Measurements from ENCODE around the gene ZNF407. TPM values are rescaled to one million over a fixed set of nuclear protein-coding genes. Genes with fewer than 3 reads are reported as not detected.

ZNF407 gene
- total RNA-seq, 2 experiments from 2014 or later, result 23.2 to 24.7 TPM

- Histone ChIP-seq H3K27me3 (ENCODE audit: control insufficient read depth in 1 of 2, insufficient read depth in 2 of 2, low read length in 2 of 2) (no peaks in the 10 kb centered on the region), H3K4me1 (ENCODE audit: insufficient read depth, low read length) (no peaks in the 10 kb centered on the region), H3K36me3 (ENCODE audit: insufficient read depth, low read length) (no peaks in the 10 kb centered on the region), H3K27ac (ENCODE audit: low read depth in 1 of 2, low read length in 2 of 2) (no peak overlapping the region), H3K4me3 (ENCODE audit: low read length) (no peak overlapping the region), H3K9me3 (ENCODE audit: control insufficient read depth in 1 of 2, insufficient read depth in 1 of 2, low read length in 2 of 2) (no peaks in the 10 kb centered on the region)
- POLR2A ChIA-PET, result no interaction called here
- no peaks in the 10 kb centered on the region for H3K27me3 Mint-ChIP-seq
- no peak overlapping the region for H3K27ac Mint-ChIP-seq
- H3K4me3 Mint-ChIP-seq, result no peak overlapping the region
- H3K9me3 Mint-ChIP-seq, result no peaks in the 10 kb centered on the region
- ATAC-seq (ENCODE audit: poor library complexity) (no peak), DNase-seq (no peak)
- TF ChIP-seq, protein P1, sequence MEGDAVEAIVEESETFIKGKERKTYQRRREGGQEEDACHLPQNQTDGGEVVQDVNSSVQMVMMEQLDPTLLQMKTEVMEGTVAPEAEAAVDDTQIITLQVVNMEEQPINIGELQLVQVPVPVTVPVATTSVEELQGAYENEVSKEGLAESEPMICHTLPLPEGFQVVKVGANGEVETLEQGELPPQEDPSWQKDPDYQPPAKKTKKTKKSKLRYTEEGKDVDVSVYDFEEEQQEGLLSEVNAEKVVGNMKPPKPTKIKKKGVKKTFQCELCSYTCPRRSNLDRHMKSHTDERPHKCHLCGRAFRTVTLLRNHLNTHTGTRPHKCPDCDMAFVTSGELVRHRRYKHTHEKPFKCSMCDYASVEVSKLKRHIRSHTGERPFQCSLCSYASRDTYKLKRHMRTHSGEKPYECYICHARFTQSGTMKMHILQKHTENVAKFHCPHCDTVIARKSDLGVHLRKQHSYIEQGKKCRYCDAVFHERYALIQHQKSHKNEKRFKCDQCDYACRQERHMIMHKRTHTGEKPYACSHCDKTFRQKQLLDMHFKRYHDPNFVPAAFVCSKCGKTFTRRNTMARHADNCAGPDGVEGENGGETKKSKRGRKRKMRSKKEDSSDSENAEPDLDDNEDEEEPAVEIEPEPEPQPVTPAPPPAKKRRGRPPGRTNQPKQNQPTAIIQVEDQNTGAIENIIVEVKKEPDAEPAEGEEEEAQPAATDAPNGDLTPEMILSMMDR (IDR thresholded peaks at IDR 0.05), result no peak
- CTCF ChIA-PET, result no interaction called here
- intact Hi-C loops (cut with DNase I, micrococcal nuclease), result no loop called here
- no peaks in the 10 kb centered on the region for H3K4me1 Mint-ChIP-seq (ENCODE audit: low read depth)
- peaks cover 14% of the 10 kb centered on the region for H3K36me3 Mint-ChIP-seq (ENCODE audit: low read depth)
These were observed 148.1 kb downstream of the ZNF407 start for GRCh38 chr18:74745633-74746403.

GRCh38 chr18:74748809-74749208, 151.1 kb downstream of the ZNF407 start:
- Histone ChIP-seq H3K27ac (ENCODE audit: low read depth in 1 of 2, low read length in 2 of 2) (no peak overlapping the region), H3K4me1 (ENCODE audit: insufficient read depth, low read length) (no peaks in the 10 kb centered on the region), H3K36me3 (ENCODE audit: insufficient read depth, low read length) (no peaks in the 10 kb centered on the region), H3K9me3 (ENCODE audit: control insufficient read depth in 1 of 2, insufficient read depth in 1 of 2, low read length in 2 of 2) (no peaks in the 10 kb centered on the region), H3K27me3 (ENCODE audit: control insufficient read depth in 1 of 2, insufficient read depth in 2 of 2, low read length in 2 of 2) (no peaks in the 10 kb centered on the region), H3K4me3 (ENCODE audit: low read length) (no peak overlapping the region)
- no peak for DNase-seq
- no peaks in the 10 kb centered on the region for H3K4me1 Mint-ChIP-seq (ENCODE audit: low read depth)
- H3K27me3 Mint-ChIP-seq, result no peaks in the 10 kb centered on the region
- TF ChIP-seq, protein P1 (IDR thresholded peaks at IDR 0.05), result no peak
- ChIA-PET POLR2A (no interaction called here), CTCF (no interaction called here)
- H3K36me3 Mint-ChIP-seq (ENCODE audit: low read depth), result peaks cover 30% of the 10 kb centered on the region
- no peaks in the 10 kb centered on the region for H3K9me3 Mint-ChIP-seq
- intact Hi-C loops (cut with DNase I, micrococcal nuclease), result no loop called here
- no peak for ATAC-seq (ENCODE audit: poor library complexity)
- no peak overlapping the region for H3K4me3 Mint-ChIP-seq
- H3K27ac Mint-ChIP-seq, result no peak overlapping the region

- Histone ChIP-seq H3K36me3 (ENCODE audit: insufficient read depth, low read length) (no peaks in the 10 kb centered on the region), H3K4me3 (ENCODE audit: low read length) (no peak overlapping the region), H3K27ac (ENCODE audit: low read depth in 1 of 2, low read length in 2 of 2) (no peak overlapping the region), H3K4me1 (ENCODE audit: insufficient read depth, low read length) (no peaks in the 10 kb centered on the region), H3K9me3 (ENCODE audit: control insufficient read depth in 1 of 2, insufficient read depth in 1 of 2, low read length in 2 of 2) (peaks cover 3 to 13% of the 10 kb centered on the region in 2 experiments), H3K27me3 (ENCODE audit: control insufficient read depth in 1 of 2, insufficient read depth in 2 of 2, low read length in 2 of 2) (no peaks in the 10 kb centered on the region)
- ChIA-PET CTCF (no interaction called here), POLR2A (no interaction called here)
- H3K27ac Mint-ChIP-seq, result no peak overlapping the region
- no peak for ATAC-seq (ENCODE audit: poor library complexity)
- no peaks in the 10 kb centered on the region for H3K27me3 Mint-ChIP-seq
- DNase-seq, result no peak
- H3K9me3 Mint-ChIP-seq, result peaks cover 15% of the 10 kb centered on the region
- TF ChIP-seq, protein P1 (IDR thresholded peaks at IDR 0.05), result no peak
- H3K36me3 Mint-ChIP-seq (ENCODE audit: low read depth), result peaks cover 77% of the 10 kb centered on the region
- H3K4me1 Mint-ChIP-seq (ENCODE audit: low read depth), result peaks cover 12% of the 10 kb centered on the region
- intact Hi-C loops (cut with DNase I, micrococcal nuclease), result no loop called here
- no peak overlapping the region for H3K4me3 Mint-ChIP-seq
These were observed 161.3 kb downstream of the ZNF407 start for GRCh38 chr18:74758995-74759394.
